ENCODE measurements around the gene PIBF1. TPM values are rescaled to one million over a fixed set of nuclear protein-coding genes. Genes with fewer than 3 reads are reported as not detected.

Gene PIBF1
- total RNA-seq, 2 donors from 2014 or later = 20.7 to 27.7 TPM

DNA sequence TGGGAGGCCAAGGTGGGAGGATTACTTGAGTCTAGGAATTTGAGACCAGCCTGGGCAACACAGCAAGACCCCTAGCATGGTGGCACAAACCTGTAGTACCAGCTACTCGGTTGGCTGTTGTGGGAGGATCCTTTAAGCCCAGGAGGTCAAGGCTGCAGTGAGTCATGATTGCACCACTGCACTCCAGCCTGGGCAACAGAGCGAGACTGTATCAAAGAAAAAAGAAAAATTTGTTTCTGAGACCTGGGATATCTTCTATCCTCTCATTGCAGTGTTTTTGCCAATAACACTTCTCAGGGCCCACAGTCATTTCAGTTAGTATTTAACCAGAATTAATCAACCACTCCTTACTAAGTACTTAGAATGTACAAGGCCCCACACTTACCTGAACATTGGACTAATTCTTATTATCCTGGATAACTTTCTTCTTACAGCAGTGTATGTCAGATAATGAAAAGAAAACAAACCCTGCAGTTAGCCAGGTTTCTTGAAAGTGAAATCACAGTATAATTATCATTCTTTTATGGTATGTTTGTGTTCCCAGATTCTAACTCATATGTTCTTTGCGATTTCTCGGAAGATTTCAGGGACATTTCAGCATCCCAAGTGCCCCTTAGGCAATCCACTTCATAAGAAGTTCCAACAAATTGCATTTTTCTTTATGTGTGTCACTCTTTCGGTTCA is 201.3 kb downstream of the PIBF1 start:
- no peaks in the 10 kb centered on the region for H3K36me3 Mint-ChIP-seq (ENCODE audit: low read depth)
- no peaks in the 10 kb centered on the region for H3K27me3 Mint-ChIP-seq
- no peak for ATAC-seq (replicated peaks)
- no peaks in the 10 kb centered on the region for H3K9me3 Mint-ChIP-seq
- H3K4me1 Mint-ChIP-seq = no peaks in the 10 kb centered on the region
- H3K27ac Mint-ChIP-seq = no peak overlapping the region
- H3K4me3 Mint-ChIP-seq = no peak overlapping the region

DNA sequence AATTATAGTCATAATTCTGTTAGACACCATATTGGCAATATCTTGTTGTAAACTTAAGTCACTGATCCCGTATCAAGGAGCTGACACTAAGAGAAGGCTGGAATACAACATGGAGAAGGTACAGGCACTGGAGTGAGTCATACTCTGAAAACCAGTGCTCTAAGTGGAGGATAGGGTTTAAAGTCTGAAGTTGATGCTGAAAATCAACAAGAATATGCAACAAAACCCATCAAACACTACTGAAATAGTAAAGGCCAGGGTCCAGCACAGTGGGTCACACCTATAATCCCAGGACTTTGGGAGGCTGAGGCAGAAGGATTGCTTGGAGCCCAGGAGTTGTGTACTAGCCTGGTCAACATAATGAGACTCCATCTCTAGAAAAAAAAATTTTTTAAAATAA is 203.7 kb downstream of the PIBF1 start:
- Mint-ChIP-seq H3K36me3 (ENCODE audit: low read depth) (peaks cover 7% of the 10 kb centered on the region), H3K27ac (no peak overlapping the region), H3K4me1 (no peaks in the 10 kb centered on the region), H3K9me3 (no peaks in the 10 kb centered on the region), H3K4me3 (no peak overlapping the region), H3K27me3 (no peaks in the 10 kb centered on the region)
- ATAC-seq (replicated peaks) = no peak

GRCh38 chr13:72986197-72986596 is 204.3 kb downstream of the PIBF1 start:
- no peak overlapping the region for H3K27ac Mint-ChIP-seq
- ATAC-seq (replicated peaks) = no peak

DNA sequence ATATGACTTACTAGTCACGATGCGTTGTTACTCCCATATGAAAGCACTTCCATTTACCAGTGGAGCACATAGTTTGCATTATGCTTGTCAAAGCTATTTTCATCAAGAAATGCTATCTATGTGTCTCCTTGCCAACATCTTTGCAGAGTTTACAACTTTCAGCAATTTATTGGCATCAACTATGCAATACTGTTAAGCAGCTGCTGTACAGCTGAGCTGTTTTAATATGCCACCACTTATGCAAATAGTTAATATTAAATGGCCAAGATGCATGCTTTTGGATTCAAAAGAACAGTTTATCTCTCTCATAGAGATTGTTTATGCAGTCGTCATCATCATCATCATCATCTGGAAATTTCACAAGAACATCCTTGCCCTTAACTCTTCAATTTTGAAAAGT is 209.0 kb downstream of the PIBF1 start:
- no peak overlapping the region for H3K27ac Mint-ChIP-seq
- no peaks in the 10 kb centered on the region for H3K9me3 Mint-ChIP-seq
- no peak overlapping the region for H3K4me3 Mint-ChIP-seq

More at GRCh38 chr13:72986197-72986596, 204.3 kb downstream of the PIBF1 start:
- Mint-ChIP-seq H3K36me3 (ENCODE audit: low read depth) (peaks cover 12% of the 10 kb centered on the region), H3K27me3 (no peaks in the 10 kb centered on the region), H3K4me3 (no peak overlapping the region), H3K4me1 (no peaks in the 10 kb centered on the region), H3K9me3 (no peaks in the 10 kb centered on the region)

GRCh38 chr13:72998012-72998411 is 216.1 kb downstream of the PIBF1 start:
- Mint-ChIP-seq H3K27me3 (no peaks in the 10 kb centered on the region), H3K4me3 (no peak overlapping the region), H3K36me3 (ENCODE audit: low read depth) (peaks cover 30% of the 10 kb centered on the region), H3K9me3 (no peaks in the 10 kb centered on the region), H3K27ac (no peak overlapping the region), H3K4me1 (peaks cover 6% of the 10 kb centered on the region)
- no peak for ATAC-seq (replicated peaks)

More for the DNA sequence above, 209.0 kb downstream of the PIBF1 start:
- Mint-ChIP-seq H3K4me1 (no peaks in the 10 kb centered on the region), H3K36me3 (ENCODE audit: low read depth) (peaks cover 18% of the 10 kb centered on the region), H3K27me3 (no peaks in the 10 kb centered on the region)
- ATAC-seq (replicated peaks) = no peak

DNA sequence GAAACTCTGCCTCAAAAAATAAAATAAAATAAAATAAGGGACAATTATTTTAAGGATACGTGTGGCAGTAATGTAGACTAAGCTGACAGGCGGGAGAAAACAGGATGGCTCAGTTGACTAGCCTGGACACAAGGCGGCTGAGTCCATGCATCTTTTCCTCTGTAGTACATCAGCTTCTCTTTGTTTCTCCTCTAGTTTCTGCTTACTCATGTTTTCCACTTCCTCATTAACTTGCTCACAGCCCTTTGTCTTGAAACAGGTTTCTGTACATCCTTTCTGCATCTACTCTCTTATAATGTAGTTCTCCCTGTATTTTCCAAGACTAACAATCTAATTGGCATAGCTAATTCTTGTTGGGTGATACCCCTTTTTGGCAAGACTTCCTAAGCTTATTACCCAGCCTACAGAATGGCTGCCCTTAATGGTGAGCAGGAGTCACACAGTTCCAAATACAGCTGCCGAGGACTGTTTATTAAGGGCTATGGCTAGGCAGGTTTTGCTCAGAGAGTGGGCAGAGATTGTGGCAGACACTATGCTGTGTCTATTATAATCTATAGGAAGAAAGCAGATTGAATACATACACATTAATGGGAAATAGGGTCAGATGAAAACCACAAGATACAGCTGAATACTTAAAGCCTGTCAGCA is 218.2 kb downstream of the PIBF1 start:
- ATAC-seq (replicated peaks) = peak; percentile 90
- Mint-ChIP-seq H3K4me1 (peaks cover 6% of the 10 kb centered on the region), H3K4me3 (peak overlapping the region; percentile 23), H3K36me3 (ENCODE audit: low read depth) (peaks cover 47% of the 10 kb centered on the region), H3K27me3 (no peaks in the 10 kb centered on the region), H3K9me3 (no peaks in the 10 kb centered on the region), H3K27ac (peak overlapping the region; percentile 78)

DNA sequence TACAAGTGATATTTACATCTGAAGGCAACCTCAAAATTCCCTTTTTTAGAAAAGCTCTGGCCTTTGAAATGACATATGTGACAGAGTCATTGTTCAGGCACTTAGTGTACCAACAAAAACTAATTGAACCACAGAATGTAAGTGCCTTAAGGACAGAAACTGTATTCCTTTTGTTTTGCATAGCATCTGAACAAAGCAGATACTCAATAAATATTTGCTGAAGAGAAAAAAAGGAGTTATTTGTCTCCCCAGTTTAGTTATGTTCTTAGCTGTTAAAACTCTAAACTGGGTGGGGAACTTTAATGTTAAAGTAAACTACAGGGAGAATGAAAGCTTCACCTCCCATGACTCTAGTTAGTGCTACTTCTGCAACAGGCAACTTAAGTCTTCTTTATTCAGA is 220.0 kb downstream of the PIBF1 start:
- no peak for ATAC-seq (replicated peaks)

DNA sequence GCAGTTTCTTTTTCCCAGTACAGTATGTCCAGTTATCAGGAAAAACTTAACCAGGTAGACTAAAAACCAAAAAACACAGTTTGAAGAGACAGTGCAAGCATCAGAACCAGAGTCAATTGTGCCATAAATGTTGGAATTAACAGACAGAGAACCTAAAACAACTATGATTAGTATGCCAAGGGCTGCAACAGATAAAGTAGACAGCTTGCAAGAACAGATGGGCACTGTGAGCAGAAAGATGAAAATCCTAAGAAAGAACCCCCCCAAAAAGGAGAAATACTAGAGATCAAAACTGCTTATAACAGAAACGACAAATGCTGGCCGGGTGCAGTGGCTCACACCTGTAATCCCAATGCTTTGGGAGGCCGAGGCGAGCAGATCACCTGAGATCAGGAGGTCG is 229.8 kb downstream of the PIBF1 start:
- no peak overlapping the region for H3K4me3 Mint-ChIP-seq
- H3K4me1 Mint-ChIP-seq = no peaks in the 10 kb centered on the region
- peaks cover 26% of the 10 kb centered on the region for H3K36me3 Mint-ChIP-seq (ENCODE audit: low read depth)
- H3K27me3 Mint-ChIP-seq = no peaks in the 10 kb centered on the region
- no peak overlapping the region for H3K27ac Mint-ChIP-seq
- no peak for ATAC-seq (replicated peaks)
- H3K9me3 Mint-ChIP-seq = no peaks in the 10 kb centered on the region

More for the DNA sequence above, 220.0 kb downstream of the PIBF1 start:
- peaks cover 6% of the 10 kb centered on the region for H3K4me1 Mint-ChIP-seq
- H3K9me3 Mint-ChIP-seq = no peaks in the 10 kb centered on the region
- H3K27me3 Mint-ChIP-seq = no peaks in the 10 kb centered on the region
- H3K4me3 Mint-ChIP-seq = no peak overlapping the region
- H3K27ac Mint-ChIP-seq = no peak overlapping the region
- H3K36me3 Mint-ChIP-seq (ENCODE audit: low read depth) = peaks cover 51% of the 10 kb centered on the region

DNA sequence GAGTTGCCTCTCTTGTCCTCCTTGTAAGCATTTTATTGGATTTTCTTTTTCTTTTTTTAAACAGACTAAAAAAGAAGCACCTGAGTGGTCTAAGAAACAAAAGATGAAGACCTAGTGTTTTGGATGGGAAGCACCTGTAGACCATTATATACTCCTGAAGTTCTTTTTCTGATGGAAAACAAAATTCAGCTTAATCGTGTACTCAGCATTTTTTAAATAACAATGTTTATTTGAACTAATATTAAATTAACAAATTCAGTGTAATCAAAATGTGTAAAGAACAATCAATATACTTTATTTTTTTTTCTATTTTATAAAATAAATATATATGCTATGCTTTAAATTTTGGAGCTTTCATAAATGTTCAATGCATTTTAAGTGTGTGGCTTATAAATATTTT is 233.9 kb downstream of the PIBF1 start:
- no peaks in the 10 kb centered on the region for H3K27me3 Mint-ChIP-seq
- peaks cover 47% of the 10 kb centered on the region for H3K36me3 Mint-ChIP-seq (ENCODE audit: low read depth)
- ATAC-seq (replicated peaks) = no peak

GRCh38 chr13:73018336-73018735 is 236.4 kb downstream of the PIBF1 start:
- H3K36me3 Mint-ChIP-seq (ENCODE audit: low read depth) = peaks cover 41% of the 10 kb centered on the region
- no peak overlapping the region for H3K27ac Mint-ChIP-seq
- H3K4me3 Mint-ChIP-seq = no peak overlapping the region
- no peaks in the 10 kb centered on the region for H3K4me1 Mint-ChIP-seq
- no peak for ATAC-seq (replicated peaks)
- no peaks in the 10 kb centered on the region for H3K27me3 Mint-ChIP-seq
- H3K9me3 Mint-ChIP-seq = no peaks in the 10 kb centered on the region

More for the DNA sequence above, 233.9 kb downstream of the PIBF1 start:
- Mint-ChIP-seq H3K4me3 (no peak overlapping the region), H3K9me3 (no peaks in the 10 kb centered on the region), H3K4me1 (no peaks in the 10 kb centered on the region), H3K27ac (no peak overlapping the region)

DNA sequence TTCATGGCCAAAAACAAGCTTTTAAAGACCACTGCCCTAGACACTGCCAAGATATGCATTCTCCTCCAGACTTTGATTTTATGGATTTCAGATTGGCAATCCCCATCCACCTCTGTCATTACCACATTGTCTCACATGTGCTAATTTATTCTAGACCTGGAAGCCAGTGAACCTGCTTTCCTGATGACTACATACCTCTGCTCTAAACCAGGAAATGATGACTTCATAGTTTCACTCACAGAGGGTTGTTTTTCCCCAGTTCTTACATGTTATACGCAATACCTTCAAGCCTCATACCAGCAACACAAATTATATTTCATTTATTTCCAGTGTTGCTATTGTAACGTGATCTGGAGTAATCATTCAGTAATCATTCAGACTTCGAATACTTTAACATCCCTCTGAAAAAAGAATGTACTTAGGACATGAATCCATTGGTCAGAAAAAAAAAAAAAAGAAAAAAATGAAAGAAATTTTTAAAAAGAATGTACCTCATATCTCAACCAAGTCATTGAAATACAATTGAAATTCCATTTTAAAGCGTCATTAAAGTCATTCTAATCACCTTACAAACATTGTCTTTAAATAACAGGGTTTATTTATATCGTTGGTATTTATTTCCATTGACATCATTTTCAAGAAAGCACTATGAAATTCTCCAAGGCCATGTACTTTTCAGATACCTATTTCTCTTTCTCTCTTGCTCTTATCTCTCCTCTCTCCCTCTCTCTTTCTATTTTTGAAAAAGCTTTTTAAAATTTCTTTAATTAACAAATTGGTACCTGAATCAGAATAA is 243.5 kb downstream of the PIBF1 start:
- Mint-ChIP-seq H3K27ac (no peak overlapping the region), H3K4me3 (no peak overlapping the region)

DNA sequence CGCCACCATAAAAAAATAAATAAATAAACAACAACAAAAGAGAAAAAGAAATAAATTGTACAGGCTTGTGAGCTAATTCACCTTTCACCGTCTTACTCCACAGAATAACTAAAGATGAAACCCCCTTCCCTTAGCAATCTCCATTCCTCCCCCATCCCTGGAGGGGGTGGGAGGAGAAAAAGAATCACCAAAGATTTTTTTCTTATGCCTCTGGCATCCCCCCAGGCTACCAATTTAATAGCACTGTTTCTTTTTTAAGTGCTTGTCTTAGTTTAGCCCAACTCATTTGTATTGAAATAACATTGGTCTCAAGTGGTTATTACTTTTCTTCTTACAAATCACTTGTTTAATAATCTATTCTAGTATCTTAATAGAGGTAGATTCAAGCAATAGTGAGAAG is 253.0 kb downstream of the PIBF1 start:
- no peak for ATAC-seq (replicated peaks)
- Mint-ChIP-seq H3K9me3 (no peaks in the 10 kb centered on the region), H3K27me3 (no peaks in the 10 kb centered on the region), H3K4me3 (no peak overlapping the region), H3K36me3 (ENCODE audit: low read depth) (no peaks in the 10 kb centered on the region), H3K27ac (no peak overlapping the region), H3K4me1 (no peaks in the 10 kb centered on the region)

More for the DNA sequence above, 243.5 kb downstream of the PIBF1 start:
- Mint-ChIP-seq H3K9me3 (no peaks in the 10 kb centered on the region), H3K36me3 (ENCODE audit: low read depth) (peaks cover 5% of the 10 kb centered on the region), H3K27me3 (no peaks in the 10 kb centered on the region), H3K4me1 (no peaks in the 10 kb centered on the region)
- peak; percentile 97 for ATAC-seq (replicated peaks)

DNA sequence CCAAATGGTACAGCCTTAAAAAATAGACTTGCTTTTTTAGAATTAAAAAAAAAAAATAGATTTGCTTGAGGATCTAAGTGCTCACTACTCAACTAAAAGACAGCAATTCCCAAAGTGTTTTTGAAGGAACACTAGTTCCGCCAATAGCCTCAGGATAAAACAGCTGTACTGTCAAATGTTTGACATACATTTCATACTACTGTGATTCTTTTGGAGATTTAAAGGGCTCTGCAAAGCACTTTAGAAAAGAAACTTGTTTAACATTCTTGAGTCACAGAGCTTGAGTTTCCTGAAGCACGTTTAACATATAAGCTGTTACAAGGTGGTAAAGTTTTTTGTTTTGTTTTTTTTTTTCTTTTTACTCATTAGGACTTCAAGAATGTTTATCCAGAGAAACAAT is 253.7 kb downstream of the PIBF1 start:
- H3K4me3 Mint-ChIP-seq = no peak overlapping the region
- H3K4me1 Mint-ChIP-seq = no peaks in the 10 kb centered on the region
- H3K27me3 Mint-ChIP-seq = no peaks in the 10 kb centered on the region
- H3K9me3 Mint-ChIP-seq = no peaks in the 10 kb centered on the region
- no peaks in the 10 kb centered on the region for H3K36me3 Mint-ChIP-seq (ENCODE audit: low read depth)
- ATAC-seq (replicated peaks) = no peak
- no peak overlapping the region for H3K27ac Mint-ChIP-seq

DNA sequence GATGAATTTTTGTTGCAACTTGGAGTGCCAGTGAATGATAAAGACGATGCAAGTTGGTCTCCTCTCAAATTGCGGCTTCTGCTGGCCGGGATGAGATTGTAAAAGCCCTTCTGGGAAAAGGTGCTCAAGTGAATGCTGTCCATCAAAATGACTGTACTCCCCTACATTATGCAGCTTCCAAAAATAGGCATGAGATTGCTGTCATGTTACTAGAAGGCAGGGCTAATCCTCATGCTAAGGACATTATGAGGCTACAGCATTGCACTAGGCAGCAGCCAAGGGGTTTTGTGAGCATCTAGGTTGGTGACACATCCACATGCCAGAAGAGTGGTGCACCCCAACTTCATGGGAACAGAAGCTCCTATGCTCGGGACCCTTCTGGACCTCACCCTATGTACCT is 254.6 kb downstream of the PIBF1 start:
- H3K27ac Mint-ChIP-seq = no peak overlapping the region
- no peaks in the 10 kb centered on the region for H3K9me3 Mint-ChIP-seq
- no peaks in the 10 kb centered on the region for H3K27me3 Mint-ChIP-seq
- no peak for ATAC-seq (replicated peaks)
- no peak overlapping the region for H3K4me3 Mint-ChIP-seq
- no peaks in the 10 kb centered on the region for H3K36me3 Mint-ChIP-seq (ENCODE audit: low read depth)
- H3K4me1 Mint-ChIP-seq = no peaks in the 10 kb centered on the region

- no peak overlapping the region for H3K4me3 Mint-ChIP-seq
- H3K36me3 Mint-ChIP-seq (ENCODE audit: low read depth) = no peaks in the 10 kb centered on the region
- H3K9me3 Mint-ChIP-seq = no peaks in the 10 kb centered on the region
- H3K27me3 Mint-ChIP-seq = no peaks in the 10 kb centered on the region
- ATAC-seq (replicated peaks) = no peak
- no peaks in the 10 kb centered on the region for H3K4me1 Mint-ChIP-seq
- H3K27ac Mint-ChIP-seq = no peak overlapping the region
Observed at GRCh38 chr13:73038064-73038463, 256.1 kb downstream of the PIBF1 start.

Data from activated T-helper 17 cell treated with anti-CD3 and anti-CD28 coated beads, Interleukin-2, amount 50 U/mL, for 72 hours (primary cell).